T47D (cell line): ENCODE results near the gene TRIL.

Source experiments
- DNase-seq, 2 experiments: peaks; one replicate each; pipeline versions ENCODE4 v3.0.0 to v3.0.0-alpha.2; 2011 to 2012; ENCODE audit warnings: low read depth in 1 of 2, low spot score in 1 of 2
- JUND ChIP-seq: IDR thresholded peaks from 2 replicates; pipeline ENCODE4 v1.6.1; 2012; ENCODE audit warnings: low read depth
- in situ Hi-C: cut with HindIII; loops from 2 replicates; pipeline ENCODE4 v1.10.0; 2016; ENCODE audit warnings: low sequenced_read_pairs, low pct_unique_long_range_greater_than_20kb

TRIL gene

GRCh38 chr7:28958235-28958979 lies at the start of gene TRIL:
Gene TRIL, minus strand, starts transcription at chr7:28958330. Its CDS starts 284 bp downstream, at chr7:28958046.
- in situ Hi-C loops = no loop called here
- TF ChIP-seq JUND = no peak
- DNase-seq = peak; percentile 93 to 95

- TF ChIP-seq JUND = no peak
- in situ Hi-C loops = no loop called here
- no peak for DNase-seq
Observed at GRCh38 chr7:29007127-29007526, 49.0 kb upstream of the TRIL start.

- in situ Hi-C loops = no loop called here
- DNase-seq = peak in 1 of 2 experiments; percentile 74
- no peak for TF ChIP-seq JUND
Observed at GRCh38 chr7:29005829-29006228, 47.7 kb upstream of the TRIL start.

- TF ChIP-seq JUND = 0 out of 2 replicates have a peak, but pooled peaks have one; percentile 7
- in situ Hi-C loops = no loop called here
- peak in 1 of 2 experiments; percentile 44 for DNase-seq
Observed at GRCh38 chr7:29005406-29005805, 47.3 kb upstream of the TRIL start.

- DNase-seq = no peak
- in situ Hi-C loops = no loop called here
- no peak for TF ChIP-seq JUND
Observed at GRCh38 chr7:29003703-29004102, 45.6 kb upstream of the TRIL start.

- in situ Hi-C loops = no loop called here
- DNase-seq = no peak
- no peak for TF ChIP-seq JUND
Observed at GRCh38 chr7:29000717-29001076, 42.6 kb upstream of the TRIL start.

- DNase-seq = no peak
- no peak for TF ChIP-seq JUND
- in situ Hi-C loops = no loop called here
Observed at GRCh38 chr7:28999895-29000716, 42.0 kb upstream of the TRIL start.

- TF ChIP-seq JUND = no peak
- DNase-seq = no peak
- in situ Hi-C loops = no loop called here
Observed at GRCh38 chr7:28999427-28999826, 41.3 kb upstream of the TRIL start.

GRCh38 chr7:28998105-28998504 lies 40.0 kb upstream of the TRIL start:
- in situ Hi-C loops = no loop called here
- DNase-seq = peak in 1 of 2 experiments; percentile 47
- no peak for TF ChIP-seq JUND

GRCh38 chr7:28996836-28997235 lies 38.7 kb upstream of the TRIL start:
- TF ChIP-seq JUND = no peak
- DNase-seq = no peak
- in situ Hi-C loops = no loop called here

GRCh38 chr7:28993371-28993770 lies 35.2 kb upstream of the TRIL start:
- DNase-seq = no peak
- TF ChIP-seq JUND = no peak
- in situ Hi-C loops = no loop called here

GRCh38 chr7:28992798-28993197 lies 34.7 kb upstream of the TRIL start:
- in situ Hi-C loops = no loop called here
- no peak for DNase-seq
- no peak for TF ChIP-seq JUND

GRCh38 chr7:28990200-28990960 lies 32.2 kb upstream of the TRIL start:
- in situ Hi-C loops = no loop called here
- no peak for DNase-seq
- TF ChIP-seq JUND = no peak
